ENCODE results near the gene UBE2O.
"Not testable (repeated sequence)": the region's sequence is repeated elsewhere in the genome, so short reads cannot be mapped to it uniquely, and the experiment has no call there.

The UBE2O gene

GRCh38 chr17:76353004-76353598 lies 99.9 kb downstream of the UBE2O start:
- DNase-seq (ENCODE audit: low read depth, low spot score), result no peak

GRCh38 chr17:76351526-76352071 lies 101.4 kb downstream of the UBE2O start:
- DNase-seq (ENCODE audit: low read depth, low spot score), result no peak

- no peak for DNase-seq (ENCODE audit: low read depth, low spot score)
Measured at GRCh38 chr17:76350463-76350862, 102.5 kb downstream of the UBE2O start.

DNA sequence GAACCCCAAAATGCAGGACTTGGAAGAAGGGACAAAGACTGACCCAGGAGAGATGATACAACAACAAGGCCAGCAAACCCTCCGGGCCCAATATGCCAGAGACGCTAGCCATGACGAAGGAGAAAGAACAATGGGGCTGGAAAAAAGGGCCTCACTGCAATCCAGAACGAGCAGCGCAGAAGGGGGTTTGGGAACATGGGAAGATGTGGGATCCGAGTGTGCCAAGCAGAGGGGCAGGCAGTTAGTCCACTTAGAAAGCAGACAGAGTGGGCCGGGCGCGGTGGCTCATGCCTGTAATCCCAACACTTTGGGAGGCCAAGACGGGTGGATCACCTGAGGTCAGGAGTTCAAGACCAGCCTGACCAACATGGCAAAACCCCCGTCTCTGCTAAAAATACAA lies 106.0 kb downstream of the UBE2O start:
- not testable (repeated sequence) for DNase-seq (ENCODE audit: low read depth, low spot score)

DNA sequence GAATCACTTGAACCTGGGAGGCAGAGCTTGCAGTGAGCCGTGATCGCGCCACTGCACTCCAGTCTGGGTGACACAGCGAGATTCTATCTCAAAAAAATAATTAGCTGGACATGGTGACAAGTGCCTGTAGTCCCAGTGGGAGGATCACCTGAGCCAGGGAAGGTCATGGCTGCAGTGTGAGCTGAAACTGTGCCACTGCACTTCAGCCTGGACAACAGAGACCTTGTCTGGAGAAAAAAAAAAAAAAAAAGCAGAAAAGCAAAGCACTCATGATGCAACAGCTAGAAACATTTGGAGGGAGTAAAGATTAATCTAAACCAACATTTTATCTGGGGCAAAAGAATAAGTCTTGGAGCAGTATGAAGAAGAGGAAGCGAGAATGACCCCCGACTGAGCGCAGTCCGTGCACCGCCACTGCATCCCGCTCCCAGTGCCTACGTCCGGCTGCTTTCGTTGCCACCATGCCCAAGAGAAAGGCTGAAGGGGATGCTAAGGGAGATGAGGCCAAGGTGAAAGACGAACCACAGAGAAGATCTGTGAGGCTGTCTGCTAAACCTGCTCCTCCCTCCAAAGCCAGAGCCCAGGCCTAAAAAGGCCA lies 107.5 kb downstream of the UBE2O start:
- no peak for DNase-seq (ENCODE audit: low read depth, low spot score)

GRCh38 chr17:76343106-76343505 lies 109.8 kb downstream of the UBE2O start:
- no peak for DNase-seq (ENCODE audit: low read depth, low spot score)

DNA sequence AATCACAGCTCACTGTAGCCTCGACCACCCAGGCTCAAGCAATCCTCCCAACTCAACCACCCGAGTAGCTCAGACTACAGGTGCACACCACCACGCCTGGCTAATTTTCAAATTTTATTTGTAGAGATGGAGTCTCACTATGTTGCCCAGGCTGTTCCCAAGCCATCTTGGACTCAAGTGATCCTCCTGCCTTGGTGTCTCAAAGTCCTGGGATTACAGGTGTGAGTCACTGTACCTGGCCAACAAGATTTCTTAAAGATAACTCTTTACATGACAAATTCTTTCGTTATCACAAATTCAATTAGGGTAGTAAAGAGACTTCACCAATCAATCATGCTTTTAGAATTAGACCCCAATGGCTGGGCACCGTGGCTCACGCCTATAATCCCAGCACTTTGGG lies 111.7 kb downstream of the UBE2O start:
- DNase-seq (ENCODE audit: low read depth, low spot score), result no peak
